LHCN-M2 (cell line): ENCODE data around the gene UBXN11. TPM values are rescaled to one million over a fixed set of nuclear protein-coding genes. Genes with fewer than 3 reads are reported as not detected.

ENCODE experiments used
- DNase-seq: peaks from one replicate; pipeline ENCODE4 v3.0.0-alpha.2; 2012; ENCODE audit warnings: low read depth
- total RNA-seq: library from RNA; depleted of rRNA; stranded (reverse); fragments of >200 nt; gene quantifications from 2 replicates; pipeline ENCODE4 v1.2.3, GENCODE V29; 2014

UBXN11 gene
- total RNA-seq, 1 experiment from 2014 or later = 5.2 TPM

GRCh38 chr1:26286064-26286416 is 20.4 kb downstream of the UBXN11 start:
- DNase-seq = no peak

DNA sequence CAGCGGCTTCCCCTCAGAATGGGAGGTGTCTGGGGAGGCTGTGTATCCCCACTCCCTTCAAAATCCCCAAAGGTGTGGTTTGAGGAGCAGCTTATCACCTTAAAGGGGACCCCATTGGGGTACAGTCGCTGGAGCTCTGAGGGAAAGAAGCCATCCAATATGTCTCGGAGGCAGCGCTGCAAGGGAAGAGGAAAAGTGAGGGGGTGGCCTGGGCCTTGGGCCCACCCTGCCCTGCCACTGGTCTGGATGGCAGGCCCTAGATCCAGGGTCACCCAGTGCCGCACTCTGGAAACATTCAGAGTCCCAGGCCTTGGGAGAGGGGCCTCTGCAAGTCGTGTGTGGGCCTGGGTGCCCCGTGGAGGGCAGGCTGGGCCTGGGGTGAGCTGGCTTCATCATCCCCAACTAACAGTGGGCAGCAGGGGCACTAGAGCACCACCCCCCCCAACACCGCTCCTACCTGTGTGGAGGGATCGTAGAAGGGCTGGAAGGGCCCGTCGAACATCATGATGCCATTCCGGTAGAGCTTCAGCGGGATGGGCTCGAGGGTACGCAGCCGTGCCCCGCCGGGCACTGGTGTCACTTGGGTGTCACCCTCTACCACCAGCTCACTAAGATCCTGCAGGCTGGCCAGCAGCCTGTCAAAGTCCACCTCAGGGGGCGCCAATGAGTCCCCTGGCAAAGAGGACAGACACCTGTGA is 20.9 kb downstream of the UBXN11 start:
- DNase-seq = no peak

DNA sequence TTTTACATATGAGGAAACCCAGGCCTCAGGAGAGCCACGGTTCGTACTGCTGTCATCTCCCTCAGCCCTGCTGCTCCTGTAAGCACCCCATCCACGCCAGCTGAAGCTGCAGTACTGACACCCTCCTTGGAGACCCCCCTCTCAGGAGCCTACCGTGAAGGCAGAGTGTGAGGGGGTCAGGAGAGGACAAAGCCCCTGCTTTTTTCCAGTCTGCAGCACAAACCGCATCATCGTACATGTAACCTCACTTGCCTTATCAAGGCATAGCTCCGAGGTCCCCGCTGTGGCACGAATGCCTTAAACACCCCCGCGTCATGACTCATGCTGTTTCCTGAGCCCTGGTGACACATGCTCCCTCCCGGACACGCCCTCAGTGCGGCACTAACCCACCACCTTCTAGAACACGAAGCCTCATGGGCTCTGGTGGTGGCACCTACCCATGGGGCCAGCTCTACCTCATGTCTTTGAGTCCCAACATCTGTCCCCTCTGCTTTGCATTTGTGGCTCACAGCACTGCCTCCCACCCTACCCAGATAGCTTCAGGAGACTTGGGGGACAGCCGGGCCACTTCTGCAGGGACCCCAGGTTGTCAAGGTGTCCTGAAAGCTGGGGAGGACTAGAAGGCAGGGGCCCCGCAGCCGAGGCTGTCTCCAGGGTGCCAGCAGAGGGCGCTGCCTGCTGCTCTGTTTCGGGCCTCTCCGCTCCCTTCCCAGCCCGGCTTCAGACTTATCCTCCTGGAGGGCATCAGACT is 21.7 kb downstream of the UBXN11 start:
- peak; percentile 91 for DNase-seq

GRCh38 chr1:26283871-26284596 is 22.4 kb downstream of the UBXN11 start:
- no peak for DNase-seq

- DNase-seq = peak; percentile 32
These were observed 23.1 kb downstream of the UBXN11 start for GRCh38 chr1:26283279-26283853.

DNA sequence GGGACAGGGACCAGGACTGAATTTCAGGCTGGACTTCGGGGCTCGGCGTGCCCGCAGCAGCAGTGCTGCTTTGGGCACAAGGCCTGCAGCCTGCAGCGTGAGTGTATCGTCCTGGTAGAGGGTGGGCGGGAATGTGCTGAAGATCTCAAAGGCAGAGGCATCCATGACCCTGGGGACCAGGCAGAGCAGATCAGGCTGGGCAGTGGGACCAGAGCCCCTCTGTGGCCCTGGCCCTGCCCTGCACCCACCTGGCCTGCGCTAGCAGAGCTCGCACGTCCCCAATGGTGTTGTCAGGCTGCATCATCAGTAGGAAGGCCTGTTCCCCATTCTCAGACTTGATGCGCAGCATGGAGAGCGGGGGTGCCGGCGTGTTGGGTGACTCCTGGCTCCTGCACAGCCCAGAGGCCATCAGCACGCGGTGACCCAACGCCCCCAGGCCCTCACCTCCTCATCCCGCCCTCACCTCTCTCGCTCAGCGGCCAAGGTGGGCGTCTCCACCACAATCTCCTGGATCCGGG is 24.0 kb downstream of the UBXN11 start:
- DNase-seq = no peak

- no peak for DNase-seq
These were observed 24.5 kb downstream of the UBXN11 start for GRCh38 chr1:26281971-26282370.

DNA sequence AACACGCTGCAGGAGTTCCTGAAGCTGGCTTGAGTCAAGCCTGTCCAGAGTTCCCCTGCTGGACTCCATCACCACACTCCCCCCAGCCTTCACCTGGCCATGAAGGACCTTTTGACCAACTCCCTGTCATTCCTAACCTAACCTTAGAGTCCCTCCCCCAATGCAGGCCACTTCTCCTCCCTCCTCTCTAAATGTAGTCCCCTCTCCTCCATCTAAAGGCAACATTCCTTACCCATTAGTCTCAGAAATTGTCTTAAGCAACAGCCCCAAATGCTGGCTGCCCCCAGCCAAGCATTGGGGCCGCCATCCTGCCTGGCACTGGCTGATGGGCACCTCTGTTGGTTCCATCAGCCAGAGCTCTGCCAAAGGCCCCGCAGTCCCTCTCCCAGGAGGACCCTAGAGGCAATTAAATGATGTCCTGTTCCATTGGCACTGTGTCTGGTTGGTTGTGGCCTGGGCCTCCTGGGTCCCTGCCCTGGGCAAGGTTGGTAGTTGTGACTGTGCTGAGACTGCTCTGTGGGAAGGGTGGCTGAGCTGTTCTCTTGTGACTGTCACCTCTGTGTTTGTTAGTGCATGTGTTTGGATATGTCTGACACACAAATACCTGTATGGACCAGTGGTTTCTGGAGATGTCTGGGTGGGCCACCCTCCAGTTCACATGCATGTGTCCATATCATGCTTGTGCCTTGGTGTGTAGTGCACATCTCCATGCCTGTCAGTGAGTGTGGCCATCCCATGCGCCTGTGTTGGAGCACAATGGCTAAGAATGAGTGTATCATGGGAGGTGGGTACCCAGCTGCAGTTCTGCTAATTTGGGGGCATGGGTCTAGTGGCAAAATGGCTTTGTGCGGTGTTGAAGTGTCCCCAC is 25.1 kb downstream of the UBXN11 start:
- peak; percentile 17 for DNase-seq

GRCh38 chr1:26280333-26281042 is 25.9 kb downstream of the UBXN11 start:
- peak; percentile 74 for DNase-seq

GRCh38 chr1:26279456-26280332 is 26.7 kb downstream of the UBXN11 start, which contains the start of gene SH3BGRL3:
Gene SH3BGRL3 (plus strand): TSS chr1:26280086. CDS start chr1:26280156, 70 bp downstream.
- DNase-seq = peak; percentile 81

GRCh38 chr1:26278724-26279455 is 27.5 kb downstream of the UBXN11 start:
- peak; percentile 64 for DNase-seq

DNA sequence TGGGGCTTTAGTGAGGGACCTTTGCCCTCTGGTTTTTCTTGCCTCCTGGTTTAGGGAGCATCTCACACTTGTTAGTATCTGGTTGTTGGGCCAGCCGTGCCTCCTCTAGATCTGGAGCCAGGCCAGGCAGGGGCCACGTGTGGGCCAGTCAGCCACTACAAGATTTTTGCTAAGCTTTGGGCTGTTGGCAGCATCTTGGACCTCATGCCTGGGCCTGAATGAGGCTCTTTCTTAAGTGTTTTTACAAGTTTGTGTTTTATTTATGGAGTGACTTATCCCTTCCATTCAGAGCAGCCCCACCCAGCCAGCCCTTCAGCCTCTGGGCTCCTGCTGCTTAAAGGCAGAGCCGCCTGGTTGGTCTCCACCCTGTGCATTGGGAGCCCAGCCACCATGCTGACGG is 28.1 kb downstream of the UBXN11 start:
- peak; percentile 56 for DNase-seq

DNA sequence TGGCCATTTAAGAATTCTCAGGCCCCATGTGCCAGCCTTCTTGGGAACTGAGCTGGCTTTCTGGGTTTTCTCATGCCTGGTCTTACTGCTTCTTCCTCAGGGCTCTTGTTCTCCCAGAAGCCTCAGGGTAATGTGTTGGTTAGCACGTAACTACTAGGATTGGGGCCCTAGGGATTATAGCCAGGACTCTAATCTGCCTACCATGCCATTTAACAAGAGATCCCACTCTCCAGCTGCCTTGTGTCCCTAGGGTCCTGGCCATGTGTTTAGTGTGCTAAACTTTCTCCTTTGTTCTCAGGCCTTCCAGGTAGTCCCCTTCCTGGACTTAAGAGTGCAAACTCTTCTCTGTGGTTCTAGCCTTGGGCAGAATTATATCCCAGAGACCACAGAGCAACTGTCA is 28.7 kb downstream of the UBXN11 start:
- DNase-seq = no peak

DNA sequence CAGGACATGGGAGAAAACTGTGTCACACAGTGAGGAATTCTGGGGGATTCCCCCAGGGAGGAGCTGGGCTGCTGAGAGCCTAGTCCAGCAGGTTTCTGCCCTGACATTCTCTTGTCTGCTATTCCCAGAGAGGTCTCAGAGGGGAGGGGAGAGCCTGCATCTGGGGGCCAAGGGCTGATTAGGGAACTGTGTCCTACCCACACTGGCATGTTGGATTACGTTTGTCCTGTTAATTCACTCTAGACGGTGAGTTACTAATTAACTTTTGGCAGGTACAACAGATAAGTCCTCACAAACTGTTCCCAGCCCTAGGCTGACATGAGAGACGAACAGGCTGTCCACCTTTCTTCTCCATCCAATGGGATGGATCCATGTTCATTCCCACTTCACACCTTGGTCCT is 29.2 kb downstream of the UBXN11 start:
- no peak for DNase-seq

GRCh38 chr1:26276432-26276838 is 30.0 kb downstream of the UBXN11 start:
- no peak for DNase-seq

GRCh38 chr1:26275580-26276431 is 30.6 kb downstream of the UBXN11 start:
- peak; percentile 95 for DNase-seq

DNA sequence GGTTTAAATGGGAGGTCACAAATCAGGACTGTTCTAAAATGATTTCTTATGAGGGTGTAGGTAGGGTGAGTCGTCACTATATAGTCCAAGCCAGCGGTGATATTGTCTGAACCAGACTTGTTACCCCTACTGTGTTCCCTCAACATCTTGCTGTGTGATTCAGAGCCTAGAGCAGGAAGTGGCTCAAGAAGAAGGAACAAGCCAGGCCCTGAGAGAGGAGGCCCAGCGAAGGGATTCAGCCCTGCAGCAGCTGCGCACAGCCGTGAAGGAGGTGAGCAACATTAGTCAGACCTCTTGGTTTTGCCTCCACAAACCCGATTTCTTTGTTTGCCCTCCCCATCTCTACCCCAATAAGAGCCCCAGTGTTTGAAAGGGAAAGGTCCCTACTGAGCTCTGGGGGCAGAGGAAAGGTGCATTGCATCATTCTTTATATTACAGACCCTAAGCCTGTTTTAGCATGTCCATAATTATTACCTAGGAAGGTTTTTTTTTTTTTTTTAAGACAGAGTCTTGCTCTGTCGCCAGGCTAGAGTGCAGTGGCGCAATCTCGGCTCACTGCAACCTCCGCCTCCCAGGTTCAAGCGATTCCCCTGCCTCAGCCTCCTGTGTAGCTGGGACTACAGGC is 31.5 kb downstream of the UBXN11 start:
- DNase-seq = peak; percentile 76
